ENCODE results near the gene SUPV3L1. TPM values are rescaled to one million over a fixed set of nuclear protein-coding genes. Genes with fewer than 3 reads are reported as not detected.

Gene SUPV3L1
- total and polyA plus RNA-seq, 2 of the 8 experiments (the other 6 are each of a cell fraction or from before 2014, with no cell fraction given), result 34.6 to 45.6 TPM

DNA sequence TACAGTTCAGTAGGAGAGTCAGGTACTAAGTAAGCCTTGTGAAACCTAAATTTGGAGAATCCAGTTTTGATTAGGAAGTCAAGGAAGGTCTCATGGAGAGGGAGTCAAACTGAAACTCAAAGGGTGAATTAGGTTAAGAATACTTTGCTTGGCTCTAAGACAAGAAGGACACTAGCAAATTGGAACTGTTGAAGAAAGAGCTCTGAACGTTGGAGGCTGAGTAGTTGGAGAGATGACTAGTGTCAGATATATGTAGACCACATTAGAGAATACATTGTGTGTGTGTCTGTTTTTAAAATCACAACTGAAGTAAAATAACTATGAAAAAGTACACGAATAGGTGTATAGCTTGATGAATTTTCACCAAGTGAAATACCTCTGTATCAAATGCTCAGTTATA, 49.8 kb upstream of the SUPV3L1 start (continued):
- TF ChIP-seq, protein P1, sequence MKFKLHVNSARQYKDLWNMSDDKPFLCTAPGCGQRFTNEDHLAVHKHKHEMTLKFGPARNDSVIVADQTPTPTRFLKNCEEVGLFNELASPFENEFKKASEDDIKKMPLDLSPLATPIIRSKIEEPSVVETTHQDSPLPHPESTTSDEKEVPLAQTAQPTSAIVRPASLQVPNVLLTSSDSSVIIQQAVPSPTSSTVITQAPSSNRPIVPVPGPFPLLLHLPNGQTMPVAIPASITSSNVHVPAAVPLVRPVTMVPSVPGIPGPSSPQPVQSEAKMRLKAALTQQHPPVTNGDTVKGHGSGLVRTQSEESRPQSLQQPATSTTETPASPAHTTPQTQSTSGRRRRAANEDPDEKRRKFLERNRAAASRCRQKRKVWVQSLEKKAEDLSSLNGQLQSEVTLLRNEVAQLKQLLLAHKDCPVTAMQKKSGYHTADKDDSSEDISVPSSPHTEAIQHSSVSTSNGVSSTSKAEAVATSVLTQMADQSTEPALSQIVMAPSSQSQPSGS (IDR thresholded peaks at IDR 0.05; ENCODE audit: low read length), result no peak
- TF ChIP-seq SUZ12 (IDR thresholded peaks at IDR 0.05; ENCODE audit: low read length), result no peak

Data from H1 (cell line).